Large intestine (tissue), 3 donors: Measurements from ENCODE around the gene BMP2. TPM values are rescaled to one million over a fixed set of nuclear protein-coding genes. Genes with fewer than 3 reads are reported as not detected.

Experiments used
- DNase-seq, 2 donors: peaks; one replicate each; pipeline versions ENCODE4 v3.0.0 to v3.0.0-alpha.2; 2013
- H3K27ac ChIP-seq: one replicate; pipeline ENCODE4 v1.5.1; 2013; ENCODE audit warnings: low read length
- H3K27me3 ChIP-seq: 2 replicates; pipeline ENCODE4 v1.6.1; 2013; ENCODE audit warnings: low read length; ENCODE audit not compliant: control insufficient read depth, insufficient read depth
- H3K36me3 ChIP-seq: 2 replicates; pipeline ENCODE4 v1.6.1; 2013; ENCODE audit warnings: low read length; ENCODE audit not compliant: control insufficient read depth, insufficient read depth
- H3K4me1 ChIP-seq: one replicate; pipeline ENCODE4 v1.6.1; 2013; ENCODE audit warnings: low read length; ENCODE audit not compliant: control insufficient read depth, insufficient read depth
- H3K4me3 ChIP-seq: one replicate; pipeline ENCODE4 v1.5.1; 2013; ENCODE audit warnings: low read length
- H3K9me3 ChIP-seq: one replicate; pipeline ENCODE4 v1.6.1; 2013; ENCODE audit warnings: mild to moderate bottlenecking, low read depth, low read length, moderate library complexity; ENCODE audit not compliant: control insufficient read depth
- WGBS: methylation state at CpG from one replicate; pipeline ENCODE4 v1.1.5; 2013; ENCODE audit warnings: low lambda C conversion rate; ENCODE audit not compliant: insufficient coverage; 5-methylcytosine and 5-hydroxymethylcytosine counted together
- polyA plus RNA-seq: library from polyadenylated mRNA; unstranded; fragments of 120-200 nt; gene quantifications from one replicate; pipeline ENCODE4 v1.2.1, GENCODE V29; 2013

The BMP2 gene
- polyA plus RNA-seq, 1 donor, result 15.2 TPM

DNA sequence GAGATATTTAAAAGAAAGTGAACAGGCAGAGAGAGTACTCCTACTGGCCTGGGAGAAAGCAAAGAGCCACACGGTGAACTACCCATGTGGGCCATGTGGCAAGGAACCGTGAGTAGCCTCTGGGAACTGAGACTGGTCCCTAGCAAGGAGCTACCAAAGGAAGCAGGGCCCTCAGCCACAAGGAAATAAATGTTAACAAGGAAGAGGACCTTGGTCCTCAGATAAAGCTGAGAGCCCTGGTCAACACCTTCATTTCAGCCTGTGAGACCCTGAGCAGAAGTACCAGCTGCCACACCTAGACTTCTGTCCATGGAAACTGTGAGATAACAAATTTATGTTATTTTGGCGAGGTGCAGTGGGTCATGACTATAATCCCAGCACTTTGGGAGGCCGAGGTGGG is 25.3 kb downstream of the BMP2 start:
- Histone ChIP-seq H3K4me3 (no peak overlapping the region), H3K27ac (no peak overlapping the region), H3K9me3 (no peaks in the 10 kb centered on the region), H3K36me3 (no peaks in the 10 kb centered on the region), H3K27me3 (no peaks in the 10 kb centered on the region), H3K4me1 (no peaks in the 10 kb centered on the region)
- peak in 1 of 2 donors; percentile 69 for DNase-seq
- 67% methylated on average over 1 of the region's 4 CpGs for WGBS

DNA sequence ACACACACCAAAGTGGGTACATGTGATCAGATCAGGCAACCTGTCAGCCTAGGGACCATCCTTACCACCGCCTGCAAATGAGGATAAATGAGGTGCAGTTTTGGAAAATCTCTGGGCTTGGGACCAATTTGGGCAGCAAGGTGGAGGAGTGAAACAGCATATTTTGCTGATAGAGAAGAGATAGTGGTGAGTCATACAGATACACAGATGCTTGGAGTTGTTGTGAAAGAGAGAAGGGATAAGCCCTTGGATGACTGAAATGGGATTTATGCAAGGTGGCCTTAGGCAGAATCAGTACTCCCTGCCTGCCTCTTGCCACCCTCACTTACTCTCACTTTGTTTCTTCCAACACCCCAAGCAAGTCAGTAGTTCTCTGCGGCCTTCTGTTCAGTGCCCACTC is 34.7 kb downstream of the BMP2 start:
- Histone ChIP-seq H3K36me3 (no peaks in the 10 kb centered on the region), H3K9me3 (peaks cover 2% of the 10 kb centered on the region), H3K4me3 (no peak overlapping the region), H3K4me1 (no peaks in the 10 kb centered on the region), H3K27ac (no peak overlapping the region), H3K27me3 (no peaks in the 10 kb centered on the region)
- WGBS, result 100% methylated on average over 1 of the region's 2 CpGs
- no peak for DNase-seq

DNA sequence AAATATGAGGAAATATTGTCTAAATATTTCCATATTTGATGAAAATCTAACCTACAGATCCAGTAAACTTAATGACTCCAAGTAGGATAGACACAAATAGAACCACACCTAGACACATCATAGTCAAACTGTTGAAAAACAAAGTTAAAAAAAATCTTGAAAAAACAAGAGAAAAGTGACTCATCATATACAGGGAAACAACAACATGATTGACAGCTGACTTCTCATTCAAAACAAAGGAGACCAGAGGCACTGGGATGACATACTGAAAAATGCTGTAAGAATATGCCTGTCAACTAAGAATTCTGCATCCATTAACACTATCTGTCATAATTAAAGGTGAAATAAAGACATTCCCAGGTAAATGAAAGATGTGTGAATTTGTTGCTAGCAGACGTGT is 38.8 kb downstream of the BMP2 start:
- WGBS, result 78% methylated on average over 1 of the region's 1 CpG
- H3K27ac ChIP-seq, result no peak overlapping the region
- no peaks in the 10 kb centered on the region for H3K27me3 ChIP-seq
- H3K9me3 ChIP-seq, result peaks cover 2% of the 10 kb centered on the region
- H3K4me1 ChIP-seq, result no peaks in the 10 kb centered on the region
- H3K4me3 ChIP-seq, result no peak overlapping the region
- DNase-seq, result no peak
- no peaks in the 10 kb centered on the region for H3K36me3 ChIP-seq

DNA sequence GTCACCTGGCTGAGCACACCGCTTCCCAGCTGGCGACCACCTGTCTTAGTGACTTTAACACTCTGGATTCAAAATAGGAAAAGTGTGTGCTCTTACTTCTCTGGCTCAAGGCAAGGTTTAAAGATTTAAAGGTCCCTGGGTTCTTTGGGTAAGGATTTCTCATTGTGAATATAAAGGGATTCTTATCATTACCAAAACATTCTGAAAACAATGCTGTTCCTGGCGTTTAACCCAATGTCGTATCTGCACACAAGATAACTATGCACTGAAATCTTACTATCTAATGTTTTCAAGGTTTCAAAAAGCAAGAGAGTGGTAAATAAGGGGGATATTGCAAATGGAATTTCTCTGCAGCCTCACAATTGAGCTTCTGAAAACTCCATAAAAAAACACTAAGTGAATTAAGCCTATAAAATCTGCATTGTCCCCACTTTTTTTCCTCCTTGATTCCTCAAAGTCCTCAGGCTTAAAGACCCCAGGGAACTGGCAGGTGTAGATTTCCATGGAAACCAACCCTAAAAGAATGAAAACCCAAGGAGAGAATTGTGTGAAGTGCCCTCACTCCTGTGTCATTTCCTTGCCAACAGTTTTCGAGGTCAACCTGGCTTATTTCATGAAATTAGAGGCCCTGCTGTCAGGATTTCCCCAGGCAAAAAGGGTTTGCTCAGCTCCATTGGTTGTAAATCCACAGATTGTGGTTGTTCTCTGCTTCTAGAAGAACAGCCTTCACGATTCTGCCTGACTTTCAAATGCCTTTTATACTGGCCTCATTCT is 44.0 kb downstream of the BMP2 start:
- H3K4me1 ChIP-seq, result no peaks in the 10 kb centered on the region
- no peak for DNase-seq
- no peaks in the 10 kb centered on the region for H3K36me3 ChIP-seq
- H3K27ac ChIP-seq, result no peak overlapping the region
- no peaks in the 10 kb centered on the region for H3K9me3 ChIP-seq
- H3K4me3 ChIP-seq, result no peak overlapping the region
- H3K27me3 ChIP-seq, result no peaks in the 10 kb centered on the region
- 75% methylated on average over 1 of the region's 6 CpGs for WGBS

DNA sequence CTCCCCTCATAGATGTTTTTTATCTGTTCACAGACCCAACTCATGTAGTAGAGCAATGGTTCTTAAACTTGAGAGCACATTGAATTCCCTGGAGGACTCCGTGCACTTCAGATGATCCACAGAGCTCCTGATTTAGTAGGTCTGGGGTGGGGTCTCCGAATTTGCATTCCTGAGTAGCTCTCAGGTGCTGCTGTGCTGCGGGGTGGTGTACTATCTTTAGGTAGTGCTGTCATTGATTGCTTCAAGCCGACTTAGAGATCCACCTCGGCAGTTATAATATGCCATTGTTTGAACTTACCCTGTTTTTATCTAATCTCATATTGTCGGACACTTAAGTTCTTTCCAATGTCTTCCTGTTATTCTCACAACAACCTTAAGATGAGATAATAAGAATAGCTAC is 45.0 kb downstream of the BMP2 start:
- DNase-seq, result no peak

DNA sequence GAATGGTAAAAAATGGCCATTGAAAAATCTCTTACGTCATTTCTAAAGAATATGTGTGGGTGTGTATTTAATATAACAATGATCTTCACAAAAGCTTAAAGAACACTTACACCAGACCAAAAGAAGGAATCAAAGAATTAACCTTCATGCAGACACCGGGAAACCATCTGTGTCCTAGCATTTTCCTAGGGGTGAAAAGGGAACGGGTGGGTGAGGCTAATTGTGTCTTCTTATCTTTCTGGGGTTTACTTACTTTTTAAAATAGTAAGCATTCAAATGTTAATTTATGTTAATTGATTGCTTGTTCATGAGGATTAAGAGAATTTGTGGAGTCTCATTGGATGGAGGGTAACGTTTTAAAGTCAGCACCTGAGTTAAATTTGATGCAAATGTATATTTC is 47.5 kb downstream of the BMP2 start:
- Histone ChIP-seq H3K36me3 (no peaks in the 10 kb centered on the region), H3K4me3 (no peak overlapping the region), H3K9me3 (no peaks in the 10 kb centered on the region), H3K27me3 (no peaks in the 10 kb centered on the region), H3K27ac (no peak overlapping the region), H3K4me1 (no peaks in the 10 kb centered on the region)
- DNase-seq, result no peak
- WGBS, result 52% methylated on average over 3 of the region's 4 CpGs

More for the DNA sequence above, 45.0 kb downstream of the BMP2 start:
- no peaks in the 10 kb centered on the region for H3K9me3 ChIP-seq
- no peak overlapping the region for H3K4me3 ChIP-seq
- no peaks in the 10 kb centered on the region for H3K27me3 ChIP-seq
- no peak overlapping the region for H3K27ac ChIP-seq
- H3K36me3 ChIP-seq, result no peaks in the 10 kb centered on the region
- H3K4me1 ChIP-seq, result no peaks in the 10 kb centered on the region
- WGBS, result 40% methylated on average over 1 of the region's 6 CpGs

DNA sequence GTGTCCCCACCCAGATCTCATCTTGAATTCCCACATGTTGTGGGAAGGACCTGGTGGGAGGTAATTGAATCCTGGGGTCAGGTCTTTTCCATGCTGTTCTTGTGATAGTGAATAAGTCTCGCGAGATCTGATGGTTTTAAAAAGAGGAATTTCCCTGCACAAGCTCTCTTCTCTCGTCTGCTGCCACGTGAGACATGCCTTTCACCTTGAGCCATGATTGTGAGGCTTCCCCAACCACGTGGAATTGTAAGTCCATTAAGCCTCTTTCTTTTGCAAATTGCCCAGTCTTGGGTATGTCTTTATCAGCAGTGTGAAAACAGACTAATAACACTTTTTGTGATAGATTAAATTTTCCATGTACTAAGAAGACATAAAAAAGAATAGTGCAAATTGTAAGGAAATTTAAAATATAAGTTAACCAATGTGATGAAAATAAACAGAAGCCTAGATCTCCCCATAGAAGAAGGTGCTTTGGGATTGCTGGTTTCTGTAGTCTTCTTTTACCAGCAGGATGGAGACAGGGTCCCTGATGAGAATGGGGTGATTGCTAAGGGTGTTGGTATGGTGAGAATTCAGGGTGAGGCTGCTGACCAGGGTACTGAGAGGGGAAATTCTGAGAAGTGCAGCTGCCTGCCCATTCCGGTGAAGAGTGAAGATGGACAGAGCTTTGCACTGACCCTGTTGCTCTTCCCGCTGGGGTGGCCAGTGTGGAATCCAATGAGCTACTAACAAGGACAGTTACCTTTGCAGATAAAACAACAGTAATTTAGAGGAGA is 50.7 kb downstream of the BMP2 start:
- Histone ChIP-seq H3K4me3 (no peak overlapping the region), H3K9me3 (no peaks in the 10 kb centered on the region), H3K27me3 (no peaks in the 10 kb centered on the region), H3K27ac (no peak overlapping the region), H3K36me3 (no peaks in the 10 kb centered on the region), H3K4me1 (no peaks in the 10 kb centered on the region)
- DNase-seq, result no peak
- no CpG with 5 or more reads among the region's 7 CpGs for WGBS

DNA sequence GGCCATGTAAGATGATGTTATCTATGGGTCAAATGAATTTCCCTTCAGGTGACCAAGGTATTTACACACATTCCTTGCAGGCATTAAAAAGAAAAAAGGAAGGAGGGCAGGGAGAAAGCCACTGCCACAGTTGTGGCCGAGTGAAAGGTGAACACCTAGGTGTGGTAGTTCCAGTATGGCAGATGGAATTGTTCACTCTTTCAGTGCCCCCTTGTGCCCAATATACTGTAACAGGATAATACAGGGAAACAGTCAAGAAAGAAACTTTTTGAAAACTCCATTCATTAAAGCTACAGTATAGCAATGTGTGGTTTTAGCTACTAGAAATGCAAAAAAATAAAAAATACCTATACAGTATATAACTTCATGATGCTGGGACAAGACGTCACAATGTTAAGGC is 52.1 kb downstream of the BMP2 start:
- Histone ChIP-seq H3K4me3 (no peak overlapping the region), H3K27ac (no peak overlapping the region), H3K36me3 (no peaks in the 10 kb centered on the region), H3K27me3 (no peaks in the 10 kb centered on the region), H3K4me1 (no peaks in the 10 kb centered on the region), H3K9me3 (no peaks in the 10 kb centered on the region)
- DNase-seq, result peak; percentile 19 to 49
- WGBS, result no CpG with 5 or more reads among the region's 2 CpGs

DNA sequence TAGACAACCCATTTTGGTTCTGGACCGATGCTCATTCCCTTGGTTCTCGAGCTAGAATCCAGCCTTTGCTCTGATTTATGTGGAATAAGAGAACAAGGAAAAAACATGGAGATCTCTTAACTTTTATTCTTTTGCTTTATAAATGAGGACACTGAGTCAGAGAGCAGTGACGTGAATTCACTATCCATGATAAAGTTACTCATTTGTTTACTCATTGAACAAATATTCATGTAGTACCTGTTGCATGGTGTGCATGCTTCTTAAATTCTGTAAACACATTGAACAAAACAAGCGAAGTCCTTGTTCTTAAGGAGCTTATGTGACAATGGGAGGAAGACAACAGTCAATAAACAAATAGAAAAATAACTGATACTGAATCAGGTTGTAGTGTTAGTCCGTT is 56.9 kb downstream of the BMP2 start:
- Histone ChIP-seq H3K36me3 (no peaks in the 10 kb centered on the region), H3K27me3 (no peaks in the 10 kb centered on the region), H3K9me3 (no peaks in the 10 kb centered on the region), H3K4me1 (no peaks in the 10 kb centered on the region), H3K4me3 (no peak overlapping the region), H3K27ac (no peak overlapping the region)
- 100% methylated on average over 1 of the region's 5 CpGs for WGBS
- no peak for DNase-seq

DNA sequence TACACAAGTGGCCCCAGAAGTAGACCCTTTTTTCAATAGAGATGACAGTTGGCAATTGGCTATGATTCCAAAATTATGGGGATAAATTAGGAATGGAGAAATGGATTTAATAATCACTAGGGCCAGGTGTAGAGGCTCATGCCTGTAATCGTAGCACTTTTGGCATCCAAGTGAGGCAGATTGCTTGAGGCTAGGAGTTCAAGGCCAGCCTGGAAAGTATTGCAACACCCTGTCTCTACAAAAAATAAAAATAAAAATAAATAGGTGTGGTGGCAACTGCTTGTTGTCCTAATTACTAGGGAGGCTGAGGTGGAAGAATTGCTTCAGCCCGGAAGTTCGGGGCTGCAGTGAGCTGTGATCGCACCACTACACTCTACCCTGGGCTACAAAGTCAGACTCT is 60.0 kb downstream of the BMP2 start:
- Histone ChIP-seq H3K4me3 (no peak overlapping the region), H3K27me3 (no peaks in the 10 kb centered on the region), H3K27ac (no peak overlapping the region), H3K9me3 (no peaks in the 10 kb centered on the region), H3K4me1 (no peaks in the 10 kb centered on the region), H3K36me3 (no peaks in the 10 kb centered on the region)
- no peak for DNase-seq
- WGBS, result 94% methylated on average over 3 of the region's 4 CpGs
